Measurements from ENCODE around the gene BUD23. TPM values are rescaled to one million over a fixed set of nuclear protein-coding genes. Genes with fewer than 3 reads are reported as not detected.

Gene BUD23
- total RNA-seq, 1 donor from 2014 or later = 51.9 TPM

GRCh38 chr7:73740771-73741170 lies 57.4 kb downstream of the BUD23 start:
- DNase-seq (ENCODE audit: low spot score) = no peak

- DNase-seq (ENCODE audit: low spot score) = no peak
Measured at GRCh38 chr7:73741600-73741999, 58.2 kb downstream of the BUD23 start.

- DNase-seq (ENCODE audit: low spot score) = no peak
Measured at GRCh38 chr7:73742338-73742752, 58.9 kb downstream of the BUD23 start.

GRCh38 chr7:73742753-73743641 lies 59.6 kb downstream of the BUD23 start:
- peak; percentile 92 for DNase-seq (ENCODE audit: low spot score)

- DNase-seq (ENCODE audit: low spot score) = no peak
Measured at GRCh38 chr7:73746378-73746777, 63.0 kb downstream of the BUD23 start.

Small RNAs within 50 kb of the gene (microRNA-seq; reads per million reads assigned to microRNA genes)
- gene MIR4284 (ENCODE audit: borderline number of aligned reads) = not detected

Other genes starting within 250 kb of the BUD23 start
- gene FZD9, start 249.8 kb upstream of the BUD23 start, total RNA-seq = 0.77 TPM
- gene BAZ1B, start 161.3 kb upstream of the BUD23 start, total RNA-seq = 54.5 TPM
- 80.1 TPM for gene BCL7B, start 125.9 kb upstream of the BUD23 start, total RNA-seq
- gene TBL2, start 105.0 kb upstream of the BUD23 start, total RNA-seq = 36.9 TPM
- 91.5 TPM for gene MLXIPL, start 59.1 kb upstream of the BUD23 start, total RNA-seq
- gene VPS37D, start 15.8 kb upstream of the BUD23 start, total RNA-seq = 2.0 TPM
- gene DNAJC30, start 144 bp upstream of the BUD23 start, total RNA-seq = 11.7 TPM
- 3.5 TPM for gene STX1A, start 36.1 kb downstream of the BUD23 start, total RNA-seq
- gene ABHD11, start 55.2 kb downstream of the BUD23 start, total RNA-seq = 14.3 TPM
- not detected for gene CLDN3, start 86.7 kb downstream of the BUD23 start, total RNA-seq
- gene CLDN4, start 147.4 kb downstream of the BUD23 start, total RNA-seq = 0.71 TPM
- 1.7 TPM for gene METTL27, start 158.9 kb downstream of the BUD23 start, total RNA-seq
- not detected for gene TMEM270, start 177.6 kb downstream of the BUD23 start, total RNA-seq

All from mesenteric fat pad (tissue), 1 donor.